Measurements from ENCODE around the gene TEX38.

The TEX38 gene

DNA sequence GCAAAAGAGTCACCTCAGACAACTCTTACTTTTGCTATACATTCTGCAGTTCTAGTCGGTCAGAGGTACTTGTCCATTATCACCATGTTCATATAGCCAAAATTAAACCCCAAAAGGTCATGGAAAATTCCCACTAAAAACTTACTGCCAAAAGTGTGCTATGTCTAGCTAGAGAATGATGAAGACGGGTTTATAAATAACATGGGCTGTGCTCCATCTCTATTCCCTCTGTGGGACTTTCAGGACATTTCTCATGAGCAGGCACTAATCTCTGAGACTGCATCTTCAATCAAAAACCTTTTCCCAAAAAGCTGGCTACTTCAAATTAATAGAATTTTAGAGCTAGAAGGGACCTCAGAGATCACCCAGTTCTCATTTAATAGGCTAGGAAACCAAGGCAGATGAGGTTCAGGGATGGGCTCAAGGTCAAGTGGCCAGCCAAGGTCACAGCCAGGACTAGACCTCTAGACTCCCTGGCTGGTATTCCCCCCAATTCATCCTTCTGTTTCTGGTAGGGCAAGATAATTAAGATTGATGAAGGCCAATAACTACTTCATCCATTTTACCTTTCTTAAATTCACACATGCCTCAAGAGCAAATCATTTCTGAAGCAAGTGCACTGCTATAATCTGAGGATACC lies 34.1 kb upstream of the TEX38 start:
- no peak for DNase-seq (ENCODE audit: low read depth)
- TF ChIP-seq, protein P1, sequence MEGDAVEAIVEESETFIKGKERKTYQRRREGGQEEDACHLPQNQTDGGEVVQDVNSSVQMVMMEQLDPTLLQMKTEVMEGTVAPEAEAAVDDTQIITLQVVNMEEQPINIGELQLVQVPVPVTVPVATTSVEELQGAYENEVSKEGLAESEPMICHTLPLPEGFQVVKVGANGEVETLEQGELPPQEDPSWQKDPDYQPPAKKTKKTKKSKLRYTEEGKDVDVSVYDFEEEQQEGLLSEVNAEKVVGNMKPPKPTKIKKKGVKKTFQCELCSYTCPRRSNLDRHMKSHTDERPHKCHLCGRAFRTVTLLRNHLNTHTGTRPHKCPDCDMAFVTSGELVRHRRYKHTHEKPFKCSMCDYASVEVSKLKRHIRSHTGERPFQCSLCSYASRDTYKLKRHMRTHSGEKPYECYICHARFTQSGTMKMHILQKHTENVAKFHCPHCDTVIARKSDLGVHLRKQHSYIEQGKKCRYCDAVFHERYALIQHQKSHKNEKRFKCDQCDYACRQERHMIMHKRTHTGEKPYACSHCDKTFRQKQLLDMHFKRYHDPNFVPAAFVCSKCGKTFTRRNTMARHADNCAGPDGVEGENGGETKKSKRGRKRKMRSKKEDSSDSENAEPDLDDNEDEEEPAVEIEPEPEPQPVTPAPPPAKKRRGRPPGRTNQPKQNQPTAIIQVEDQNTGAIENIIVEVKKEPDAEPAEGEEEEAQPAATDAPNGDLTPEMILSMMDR (IDR thresholded peaks at IDR 0.05; ENCODE audit: control insufficient read depth, extremely low read depth, insufficient read depth), result no peak
- H3K4me3 ChIP-seq (ENCODE audit: low read depth, low read length), result no peak overlapping the region

DNA sequence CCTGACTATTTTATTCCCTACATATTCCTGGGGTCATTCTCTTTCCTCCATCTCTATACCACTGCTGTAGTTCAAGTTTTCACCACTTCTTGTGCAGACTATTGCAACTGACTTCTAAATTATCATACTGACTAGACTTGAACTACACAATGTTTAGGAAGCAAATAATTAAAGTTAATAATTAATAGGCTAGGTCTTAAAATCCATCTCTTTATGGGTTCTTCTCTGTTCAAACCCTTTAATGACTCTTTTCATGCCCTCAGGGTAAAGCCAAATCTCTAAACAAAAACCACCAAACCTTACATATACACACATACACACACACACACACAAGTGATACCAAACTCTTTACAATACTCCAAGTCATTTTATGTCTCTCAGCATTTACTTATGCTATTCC lies 32.7 kb upstream of the TEX38 start:
- TF ChIP-seq, protein P1 (IDR thresholded peaks at IDR 0.05; ENCODE audit: control insufficient read depth, extremely low read depth, insufficient read depth), result no peak
- H3K4me3 ChIP-seq (ENCODE audit: low read depth, low read length), result 0 out of 2 replicates have a peak overlapping the region, but pooled peaks have one; percentile 0
- DNase-seq (ENCODE audit: low read depth), result peak; percentile 64

DNA sequence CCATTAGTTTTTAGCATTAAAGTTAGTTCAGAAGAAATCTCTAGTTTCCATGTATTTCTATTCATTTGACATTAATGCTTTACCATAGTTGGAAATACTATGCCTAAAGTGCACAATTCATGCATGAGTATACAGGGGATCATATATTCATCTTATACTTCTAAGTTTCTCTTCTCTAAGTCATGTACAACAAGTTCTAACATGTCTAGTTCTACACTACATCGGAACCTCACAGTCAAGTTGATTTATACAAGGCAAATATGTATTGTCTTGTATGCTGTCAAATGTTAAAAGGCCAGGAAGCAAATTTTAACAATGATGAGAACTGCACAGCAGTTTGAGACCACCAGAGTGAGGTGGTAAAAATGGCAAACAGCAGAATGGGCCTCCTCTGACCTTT lies 32.1 kb upstream of the TEX38 start:
- TF ChIP-seq, protein P1 (IDR thresholded peaks at IDR 0.05; ENCODE audit: control insufficient read depth, extremely low read depth, insufficient read depth), result no peak
- no peak overlapping the region for H3K4me3 ChIP-seq (ENCODE audit: low read depth, low read length)

DNA sequence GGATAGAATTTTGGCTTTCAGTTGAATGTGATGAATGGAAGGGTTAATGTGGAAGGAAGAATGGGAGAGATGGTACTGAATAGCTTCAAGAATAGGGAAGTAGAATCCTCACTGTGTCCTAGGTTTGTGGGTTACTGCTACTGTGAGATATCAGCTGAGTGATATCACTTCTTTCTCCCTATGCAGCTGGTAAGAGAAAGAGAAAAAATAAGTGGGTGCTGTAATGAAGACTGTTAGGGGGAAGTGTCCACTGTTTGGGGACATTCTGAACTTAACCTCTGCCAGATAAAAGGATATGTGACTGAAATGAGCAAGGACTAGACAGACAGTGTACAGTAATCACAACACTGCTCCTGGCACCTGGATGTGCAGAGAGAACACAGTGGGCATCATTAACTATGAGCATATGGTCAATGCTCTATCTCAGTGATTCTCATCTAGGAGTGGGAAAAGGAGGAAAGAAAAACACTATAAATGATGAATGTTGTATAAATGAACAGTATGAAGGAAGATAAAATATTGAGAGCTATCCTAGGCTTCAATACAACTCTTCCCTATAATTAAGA lies 29.5 kb upstream of the TEX38 start:
- no peak overlapping the region for H3K4me3 ChIP-seq (ENCODE audit: low read depth, low read length)
- TF ChIP-seq, protein P1 (IDR thresholded peaks at IDR 0.05; ENCODE audit: control insufficient read depth, extremely low read depth, insufficient read depth), result no peak
- no peak for DNase-seq (ENCODE audit: low read depth)

More for the DNA sequence above, 32.1 kb upstream of the TEX38 start:
- no peak for DNase-seq (ENCODE audit: low read depth)

DNA sequence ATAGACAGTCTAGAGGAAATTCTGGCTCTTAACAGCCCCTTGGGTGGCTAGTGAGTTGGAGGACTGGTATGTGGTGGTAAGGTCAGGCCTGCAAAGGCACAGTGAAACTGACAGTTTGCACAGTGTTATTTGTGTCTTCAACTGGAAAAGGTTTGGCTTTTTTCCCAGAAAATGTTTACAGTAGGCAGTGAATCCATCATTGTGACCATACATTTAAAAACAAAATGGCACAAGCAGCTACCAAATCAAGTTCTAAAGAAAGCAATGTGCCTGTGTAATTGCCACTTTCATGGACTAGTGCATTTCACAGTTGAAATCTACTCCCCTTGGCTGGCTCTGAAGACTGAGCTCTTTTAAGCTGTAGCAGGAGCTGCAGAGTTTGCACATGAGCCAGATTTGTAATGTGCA lies 28.3 kb upstream of the TEX38 start:
- peak; percentile 94 for DNase-seq (ENCODE audit: low read depth)
- no peak overlapping the region for H3K4me3 ChIP-seq (ENCODE audit: low read depth, low read length)
- TF ChIP-seq, protein P1 (IDR thresholded peaks at IDR 0.05; ENCODE audit: control insufficient read depth, extremely low read depth, insufficient read depth), result no peak

DNA sequence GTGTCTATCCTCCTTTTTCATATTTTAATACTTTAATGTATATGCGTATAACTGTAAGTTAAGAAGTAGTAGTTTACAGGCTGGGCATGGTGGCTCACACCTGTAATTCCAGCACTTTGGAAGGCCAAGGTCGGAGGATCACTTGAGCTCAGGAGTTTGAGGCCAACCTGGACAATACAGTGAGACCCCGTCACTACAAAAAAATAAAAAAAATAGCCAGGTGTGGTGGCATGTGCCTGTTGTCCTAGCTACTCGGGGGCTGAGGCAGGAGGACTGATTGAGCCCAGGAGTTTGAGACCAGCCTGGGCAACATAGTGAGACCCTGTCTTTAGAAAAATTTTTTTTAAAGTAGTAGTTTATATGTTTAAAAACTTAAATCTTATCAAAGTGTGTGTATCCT lies 25.8 kb upstream of the TEX38 start:
- TF ChIP-seq, protein P1 (IDR thresholded peaks at IDR 0.05; ENCODE audit: control insufficient read depth, extremely low read depth, insufficient read depth), result no peak
- no peak for DNase-seq (ENCODE audit: low read depth)
- H3K4me3 ChIP-seq (ENCODE audit: low read depth, low read length), result no peak overlapping the region

DNA sequence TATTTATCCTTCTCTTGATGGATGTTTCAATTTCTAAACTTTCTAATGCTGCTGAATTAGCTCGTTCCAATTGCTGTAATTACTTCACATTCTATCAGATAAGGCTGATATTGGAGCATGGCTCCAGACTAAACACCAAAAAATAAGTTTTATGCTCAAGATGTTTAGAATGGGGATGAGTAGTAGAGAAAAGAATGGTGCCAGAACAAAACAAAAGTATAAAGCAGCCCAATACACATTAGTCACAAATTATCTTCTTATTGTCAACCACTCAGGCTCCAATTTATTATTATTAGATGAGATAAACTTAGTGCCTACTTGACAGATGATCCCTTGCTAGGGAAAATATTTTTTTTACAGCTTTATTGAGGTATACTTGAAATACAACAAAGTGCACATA lies 25.3 kb upstream of the TEX38 start:
- TF ChIP-seq, protein P1 (IDR thresholded peaks at IDR 0.05; ENCODE audit: control insufficient read depth, extremely low read depth, insufficient read depth), result no peak
- H3K4me3 ChIP-seq (ENCODE audit: low read depth, low read length), result no peak overlapping the region
- DNase-seq (ENCODE audit: low read depth), result no peak

Data from LNCaP clone FGC (cell line).